ENCODE data around the gene CXCL17. TPM values are rescaled to one million over a fixed set of nuclear protein-coding genes. Genes with fewer than 3 reads are reported as not detected.

The CXCL17 gene
- total RNA-seq, 4 donors from 2014 or later = 0.69 TPM; not detected in 3

DNA sequence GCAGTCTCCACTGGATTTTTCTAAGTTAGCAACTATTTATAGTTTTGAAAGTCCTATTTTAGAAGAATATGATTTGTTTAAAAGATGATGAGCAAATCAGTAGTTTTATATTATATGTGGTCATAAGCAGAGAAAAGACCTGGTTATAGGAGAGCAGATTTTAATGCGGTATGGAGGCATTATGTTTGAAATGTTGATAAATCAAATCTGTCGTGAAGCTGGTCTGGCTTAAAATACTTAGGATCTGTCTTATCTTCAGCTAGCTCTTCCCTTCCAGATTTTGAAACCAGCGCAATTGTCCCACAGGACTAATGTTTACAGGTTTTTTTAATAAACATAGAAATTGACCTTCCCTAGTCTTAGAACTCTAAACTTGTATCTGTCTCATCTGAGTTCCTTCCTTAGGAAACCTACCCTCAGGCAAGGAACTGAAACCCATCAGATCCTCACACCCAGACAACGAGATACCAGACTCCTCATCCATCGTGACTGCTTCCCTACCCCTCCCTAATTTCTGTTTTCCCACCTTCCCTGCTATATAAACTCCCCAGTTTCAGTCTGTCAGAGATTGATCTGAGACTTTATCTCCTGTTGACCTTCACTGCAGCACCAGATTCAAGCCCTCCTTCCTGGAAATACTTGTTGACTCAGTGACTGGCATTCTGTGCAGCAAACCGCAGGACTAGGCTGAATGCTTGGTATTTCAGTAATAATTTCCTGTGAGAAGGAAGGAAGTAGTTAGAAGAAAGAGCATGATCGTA is 37.8 kb upstream of the CXCL17 start:
- 43 to 44% methylated on average over 7 of the region's 7 CpGs for WGBS, 2 donors
- H3K4me3 ChIP-seq (ENCODE audit: low read depth, poor library complexity, severe bottlenecking) = no peak overlapping the region
- no peak for DNase-seq (ENCODE audit: low spot score in 2 of 2)
- intact Hi-C loops (cut with DNase I; ENCODE audit: low total_unique reads) = no loop called here
- TF ChIP-seq, protein P1, sequence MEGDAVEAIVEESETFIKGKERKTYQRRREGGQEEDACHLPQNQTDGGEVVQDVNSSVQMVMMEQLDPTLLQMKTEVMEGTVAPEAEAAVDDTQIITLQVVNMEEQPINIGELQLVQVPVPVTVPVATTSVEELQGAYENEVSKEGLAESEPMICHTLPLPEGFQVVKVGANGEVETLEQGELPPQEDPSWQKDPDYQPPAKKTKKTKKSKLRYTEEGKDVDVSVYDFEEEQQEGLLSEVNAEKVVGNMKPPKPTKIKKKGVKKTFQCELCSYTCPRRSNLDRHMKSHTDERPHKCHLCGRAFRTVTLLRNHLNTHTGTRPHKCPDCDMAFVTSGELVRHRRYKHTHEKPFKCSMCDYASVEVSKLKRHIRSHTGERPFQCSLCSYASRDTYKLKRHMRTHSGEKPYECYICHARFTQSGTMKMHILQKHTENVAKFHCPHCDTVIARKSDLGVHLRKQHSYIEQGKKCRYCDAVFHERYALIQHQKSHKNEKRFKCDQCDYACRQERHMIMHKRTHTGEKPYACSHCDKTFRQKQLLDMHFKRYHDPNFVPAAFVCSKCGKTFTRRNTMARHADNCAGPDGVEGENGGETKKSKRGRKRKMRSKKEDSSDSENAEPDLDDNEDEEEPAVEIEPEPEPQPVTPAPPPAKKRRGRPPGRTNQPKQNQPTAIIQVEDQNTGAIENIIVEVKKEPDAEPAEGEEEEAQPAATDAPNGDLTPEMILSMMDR (IDR thresholded peaks at IDR 0.05) = no peak

DNA sequence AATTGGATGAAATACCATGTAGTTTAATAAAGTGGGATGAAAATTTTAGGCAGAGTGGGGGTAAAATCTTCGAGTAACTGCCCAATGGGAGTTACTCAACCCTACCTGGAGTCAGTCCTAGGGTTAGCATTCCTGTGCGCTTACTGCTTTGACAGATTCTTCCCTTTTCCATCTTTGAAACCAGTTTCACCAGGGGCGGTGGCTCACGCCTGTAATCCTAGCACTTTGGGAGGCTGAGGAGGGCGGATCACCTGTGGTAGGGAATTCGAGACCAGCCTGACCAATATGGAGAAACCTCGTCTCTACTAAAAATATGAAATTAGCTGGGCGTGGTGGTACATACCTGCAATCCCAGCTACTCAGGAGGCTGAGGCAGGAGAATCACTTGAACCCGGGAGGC is 37.0 kb upstream of the CXCL17 start:
- 89 to 94% methylated on average over 9 of the region's 9 CpGs for WGBS, 2 donors
- no peak for DNase-seq (ENCODE audit: low spot score in 2 of 2)
- no peak for TF ChIP-seq POLR2A (IDR thresholded peaks at IDR 0.05)
- TF ChIP-seq, protein P1 (IDR thresholded peaks at IDR 0.05) = no peak
- intact Hi-C loops (cut with DNase I; ENCODE audit: low total_unique reads) = no loop called here
- no peak overlapping the region for H3K4me3 ChIP-seq (ENCODE audit: low read depth, poor library complexity, severe bottlenecking)

DNA sequence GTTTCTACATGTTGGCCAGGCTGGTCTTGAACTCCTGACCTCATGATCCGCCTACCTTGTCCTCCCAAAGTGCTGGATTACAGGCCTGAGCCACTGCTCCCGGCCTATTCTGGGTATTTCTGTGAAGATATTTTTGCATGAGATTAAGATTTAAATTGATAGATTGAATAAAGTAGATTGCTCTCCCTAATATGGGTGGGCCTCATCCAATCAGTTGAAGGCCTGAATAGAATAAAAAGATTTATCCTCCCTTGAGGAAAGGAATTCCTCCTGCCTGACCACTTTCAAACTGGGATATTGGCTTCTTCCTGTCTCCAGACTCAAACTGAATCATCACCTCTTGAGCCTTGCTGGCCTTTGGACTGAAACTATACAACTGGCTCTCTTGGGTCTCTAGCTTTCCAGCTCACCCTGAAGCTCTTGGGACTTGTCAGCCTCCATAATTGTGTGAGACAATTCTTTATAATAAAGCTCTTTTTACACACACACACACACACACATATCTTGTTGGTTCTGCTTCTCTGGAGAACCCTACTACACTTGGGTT is 36.1 kb upstream of the CXCL17 start:
- intact Hi-C loops (cut with DNase I; ENCODE audit: low total_unique reads) = no loop called here
- WGBS, 2 donors = 94 to 96% methylated on average over 2 of the region's 2 CpGs

DNA sequence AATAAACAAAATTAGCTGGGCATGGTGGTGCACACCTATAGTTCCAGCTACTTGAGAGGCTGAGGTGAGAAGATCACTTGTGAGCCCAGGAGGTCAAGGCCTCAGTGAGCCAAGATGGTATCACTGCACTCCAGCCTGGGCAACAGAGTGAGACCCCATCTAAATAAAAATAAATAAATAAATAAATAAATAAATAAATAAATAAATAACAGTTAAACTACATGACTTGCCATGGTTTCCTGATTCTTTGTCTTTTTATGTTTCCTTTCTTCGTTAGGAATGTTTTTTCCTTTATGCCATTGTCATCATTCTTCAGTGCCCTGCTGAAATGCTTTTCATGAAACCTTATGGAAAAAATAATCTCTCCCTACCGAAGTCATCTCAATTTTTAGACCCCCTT is 35.2 kb upstream of the CXCL17 start:
- TF ChIP-seq, protein P1 (IDR thresholded peaks at IDR 0.05) = no peak
- no peak for TF ChIP-seq POLR2A (IDR thresholded peaks at IDR 0.05)
- no peak overlapping the region for H3K4me3 ChIP-seq (ENCODE audit: low read depth, poor library complexity, severe bottlenecking)
- no peak for DNase-seq (ENCODE audit: low spot score in 2 of 2)
- intact Hi-C loops (cut with DNase I; ENCODE audit: low total_unique reads) = no loop called here
- 90 to 93% methylated on average over 2 of the region's 2 CpGs for WGBS, 2 donors

More for the DNA sequence above, 36.1 kb upstream of the CXCL17 start:
- TF ChIP-seq, protein P1 (IDR thresholded peaks at IDR 0.05) = no peak
- no peak for TF ChIP-seq POLR2A (IDR thresholded peaks at IDR 0.05)
- DNase-seq (ENCODE audit: low spot score in 2 of 2) = no peak
- H3K4me3 ChIP-seq (ENCODE audit: low read depth, poor library complexity, severe bottlenecking) = no peak overlapping the region

DNA sequence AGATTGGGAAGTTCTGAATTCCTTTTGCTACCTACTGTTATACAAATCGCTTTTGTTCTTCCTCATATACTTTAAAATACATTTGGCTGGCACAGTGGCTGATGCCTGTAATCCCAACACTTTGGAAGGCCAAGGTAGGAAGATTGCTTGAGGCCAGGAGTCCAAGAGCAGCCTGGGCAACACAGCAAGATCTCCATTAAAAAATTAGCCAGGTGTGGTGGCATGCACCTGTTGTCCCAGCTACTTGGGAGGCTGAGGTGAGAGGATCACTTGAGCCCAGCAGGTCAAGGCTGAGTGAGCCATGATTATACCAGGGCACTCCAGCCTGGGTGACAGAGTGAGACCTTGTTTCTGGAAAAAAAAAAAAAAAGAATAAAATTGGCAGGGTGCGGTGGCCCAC is 34.4 kb upstream of the CXCL17 start:
- TF ChIP-seq POLR2A (IDR thresholded peaks at IDR 0.05) = no peak
- TF ChIP-seq, protein P1 (IDR thresholded peaks at IDR 0.05) = no peak
- intact Hi-C loops (cut with DNase I; ENCODE audit: low total_unique reads) = no loop called here
- DNase-seq (ENCODE audit: low spot score in 2 of 2) = no peak
- H3K4me3 ChIP-seq (ENCODE audit: low read depth, poor library complexity, severe bottlenecking) = no peak overlapping the region
- WGBS, 2 donors = 94 to 95% methylated on average over 2 of the region's 2 CpGs
